Measurements from ENCODE around the gene IMMP2L.

IMMP2L gene

GRCh38 chr7:111047595-111047994 is 514.7 kb downstream of the IMMP2L start:
- H3K27ac ChIP-seq (ENCODE audit: poor library complexity, severe bottlenecking): no peak overlapping the region
- TF ChIP-seq CTCF (IDR thresholded peaks at IDR 0.05; ENCODE audit: poor library complexity, severe bottlenecking): no peak
- no peaks in the 10 kb centered on the region for H3K4me1 ChIP-seq (ENCODE audit: insufficient read depth, poor library complexity, severe bottlenecking)
- DNase-seq (ENCODE audit: low spot score) (no peak), ATAC-seq (ENCODE audit: low read depth) (no peak)
- no peaks in the 10 kb centered on the region for H3K27me3 ChIP-seq (ENCODE audit: insufficient read depth, poor library complexity, severe bottlenecking)
- H3K9me3 ChIP-seq (ENCODE audit: severe bottlenecking): no peaks in the 10 kb centered on the region
- H3K36me3 ChIP-seq (ENCODE audit: low read depth): no peaks in the 10 kb centered on the region
- H3K4me3 ChIP-seq (ENCODE audit: severe bottlenecking): no peak overlapping the region

DNA sequence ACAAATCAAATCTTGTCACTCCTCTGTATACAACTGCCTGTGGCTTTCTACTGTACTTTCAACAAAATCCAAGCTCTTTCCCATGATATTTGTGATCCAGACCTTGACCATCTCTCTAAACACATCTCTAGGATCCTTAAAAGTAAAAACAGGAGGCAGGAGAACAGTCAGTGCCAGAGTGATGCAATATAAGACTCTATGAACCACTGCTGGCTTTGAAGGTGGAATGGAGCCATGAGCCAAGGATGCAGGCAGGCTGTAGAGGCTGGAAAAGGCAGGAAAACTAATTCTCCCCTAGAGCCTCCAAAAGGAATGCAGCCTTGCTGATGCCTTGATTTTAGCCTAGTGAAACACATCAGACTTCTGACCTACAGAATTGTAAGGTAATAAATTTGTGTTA is 516.8 kb downstream of the IMMP2L start:
- Histone ChIP-seq H3K36me3 (ENCODE audit: low read depth) (no peaks in the 10 kb centered on the region), H3K4me1 (ENCODE audit: insufficient read depth, poor library complexity, severe bottlenecking) (no peaks in the 10 kb centered on the region), H3K27me3 (ENCODE audit: insufficient read depth, poor library complexity, severe bottlenecking) (no peaks in the 10 kb centered on the region), H3K27ac (ENCODE audit: poor library complexity, severe bottlenecking) (no peak overlapping the region), H3K4me3 (ENCODE audit: severe bottlenecking) (no peak overlapping the region), H3K9me3 (ENCODE audit: severe bottlenecking) (no peaks in the 10 kb centered on the region)
- DNase-seq (ENCODE audit: low spot score) (no peak), ATAC-seq (ENCODE audit: low read depth) (no peak)
- no peak for TF ChIP-seq CTCF (IDR thresholded peaks at IDR 0.05; ENCODE audit: poor library complexity, severe bottlenecking)

DNA sequence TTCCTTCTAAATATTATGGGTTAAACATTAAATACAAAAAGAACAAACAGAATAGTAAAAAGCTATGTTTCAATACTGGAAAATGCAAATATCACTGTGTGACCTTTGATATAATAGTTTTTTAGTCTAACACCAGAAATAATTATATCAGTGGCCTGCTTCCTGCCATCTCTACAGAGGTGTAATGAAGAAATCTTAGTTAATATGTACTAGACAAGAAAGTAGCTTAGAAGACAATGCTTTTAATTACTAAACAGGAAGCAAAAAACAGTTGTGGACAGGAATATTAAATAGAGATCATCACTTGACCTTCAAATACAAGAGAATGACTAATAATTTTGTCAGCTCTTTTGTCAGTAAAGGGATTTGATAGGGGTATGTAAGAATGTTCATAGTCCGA is 518.7 kb downstream of the IMMP2L start:
- H3K27me3 ChIP-seq (ENCODE audit: insufficient read depth, poor library complexity, severe bottlenecking): no peaks in the 10 kb centered on the region
- TF ChIP-seq CTCF (IDR thresholded peaks at IDR 0.05; ENCODE audit: poor library complexity, severe bottlenecking): no peak
- no peak overlapping the region for H3K27ac ChIP-seq (ENCODE audit: poor library complexity, severe bottlenecking)
- no peaks in the 10 kb centered on the region for H3K9me3 ChIP-seq (ENCODE audit: severe bottlenecking)
- no peaks in the 10 kb centered on the region for H3K36me3 ChIP-seq (ENCODE audit: low read depth)
- H3K4me3 ChIP-seq (ENCODE audit: severe bottlenecking): no peak overlapping the region
- ATAC-seq (ENCODE audit: low read depth) (no peak), DNase-seq (ENCODE audit: low spot score) (no peak)
- H3K4me1 ChIP-seq (ENCODE audit: insufficient read depth, poor library complexity, severe bottlenecking): no peaks in the 10 kb centered on the region

DNA sequence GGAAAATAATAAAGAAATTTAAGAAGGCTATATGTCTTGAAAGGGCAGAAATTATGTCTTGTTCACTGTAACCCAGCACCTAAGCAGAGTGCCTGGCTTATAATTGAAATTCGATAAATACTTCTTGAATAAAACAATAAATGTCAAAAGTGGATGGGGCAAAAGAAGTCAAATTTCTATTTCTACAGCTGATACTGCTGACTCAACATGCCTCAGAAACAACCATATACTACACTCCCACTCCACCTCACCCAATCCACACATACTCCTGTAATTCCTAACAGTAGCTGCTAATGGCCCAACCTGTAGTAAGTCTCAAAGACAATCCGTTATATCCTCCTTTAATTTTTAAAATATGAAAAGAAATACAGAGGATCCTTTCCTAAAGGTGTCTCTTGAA is 519.5 kb downstream of the IMMP2L start:
- Histone ChIP-seq H3K9me3 (ENCODE audit: severe bottlenecking) (no peaks in the 10 kb centered on the region), H3K27ac (ENCODE audit: poor library complexity, severe bottlenecking) (no peak overlapping the region), H3K27me3 (ENCODE audit: insufficient read depth, poor library complexity, severe bottlenecking) (no peaks in the 10 kb centered on the region), H3K36me3 (ENCODE audit: low read depth) (no peaks in the 10 kb centered on the region), H3K4me1 (ENCODE audit: insufficient read depth, poor library complexity, severe bottlenecking) (no peaks in the 10 kb centered on the region), H3K4me3 (ENCODE audit: severe bottlenecking) (no peak overlapping the region)
- TF ChIP-seq CTCF (IDR thresholded peaks at IDR 0.05; ENCODE audit: poor library complexity, severe bottlenecking): no peak
- ATAC-seq (ENCODE audit: low read depth) (no peak), DNase-seq (ENCODE audit: low spot score) (no peak)

GRCh38 chr7:111041577-111041976 is 520.7 kb downstream of the IMMP2L start:
- ATAC-seq (ENCODE audit: low read depth) (peak; percentile 66), DNase-seq (ENCODE audit: low spot score) (no peak)
- H3K4me3 ChIP-seq (ENCODE audit: severe bottlenecking): no peak overlapping the region
- H3K4me1 ChIP-seq (ENCODE audit: insufficient read depth, poor library complexity, severe bottlenecking): no peaks in the 10 kb centered on the region
- no peaks in the 10 kb centered on the region for H3K9me3 ChIP-seq (ENCODE audit: severe bottlenecking)
- H3K36me3 ChIP-seq (ENCODE audit: low read depth): no peaks in the 10 kb centered on the region
- H3K27me3 ChIP-seq (ENCODE audit: insufficient read depth, poor library complexity, severe bottlenecking): no peaks in the 10 kb centered on the region
- TF ChIP-seq CTCF (IDR thresholded peaks at IDR 0.05; ENCODE audit: poor library complexity, severe bottlenecking): no peak
- no peak overlapping the region for H3K27ac ChIP-seq (ENCODE audit: poor library complexity, severe bottlenecking)

Data from RWPE2 (cell line).